ENCODE measurements around the gene WNK4.

WNK4 gene

GRCh38 chr17:42798011-42798382, 17.6 kb downstream of the WNK4 start:
- no peak overlapping the region for H3K27ac ChIP-seq (ENCODE audit: low read depth, low read length, severe bottlenecking)
- peaks cover 28% of the 10 kb centered on the region for H3K36me3 ChIP-seq (ENCODE audit: control insufficient read depth, insufficient read depth, low read length)
- H3K9me3 ChIP-seq (ENCODE audit: control insufficient read depth, low read length), result no peaks in the 10 kb centered on the region
- peak overlapping the region; percentile 84 for H3K4me3 ChIP-seq (ENCODE audit: extremely low read depth, insufficient read depth, low read length, poor library complexity, severe bottlenecking)
- H3K4me1 ChIP-seq (ENCODE audit: control insufficient read depth, insufficient read depth, low read length, poor library complexity, severe bottlenecking), result peaks cover 5% of the 10 kb centered on the region
- 66 to 80% methylated on average over 4 of the region's 10 CpGs for WGBS, 2 experiments (ENCODE audit: insufficient coverage in 2 of 2)

- no peaks in the 10 kb centered on the region for H3K9me3 ChIP-seq (ENCODE audit: control insufficient read depth, low read length)
- H3K4me3 ChIP-seq (ENCODE audit: extremely low read depth, insufficient read depth, low read length, poor library complexity, severe bottlenecking), result peak within 1 kb of the TSS; percentile 84
- peaks cover 28% of the 10 kb centered on the region for H3K36me3 ChIP-seq (ENCODE audit: control insufficient read depth, insufficient read depth, low read length)
- 29 to 32% methylated on average over 56 to 65 of the region's 66 CpGs for WGBS, 2 experiments (ENCODE audit: insufficient coverage in 2 of 2)
- peaks cover 5% of the 10 kb centered on the region for H3K4me1 ChIP-seq (ENCODE audit: control insufficient read depth, insufficient read depth, low read length, poor library complexity, severe bottlenecking)
- no peak within 1 kb of the TSS for H3K27ac ChIP-seq (ENCODE audit: low read depth, low read length, severe bottlenecking)
Observed at GRCh38 chr17:42798383-42799380, 18.3 kb downstream of the WNK4 start, which contains the start of the genes CNTD1 and COA3. TSS of gene CNTD1 (plus strand) at chr17:42798861. CDS start at chr17:42799068, 207 bp downstream. TSS of gene COA3 (minus strand) at chr17:42798704. CDS start at chr17:42798681, 23 bp downstream.

- WGBS, 2 experiments (ENCODE audit: insufficient coverage in 2 of 2), result no CpG with 5 or more reads among the region's 2 CpGs
- H3K4me1 ChIP-seq (ENCODE audit: control insufficient read depth, insufficient read depth, low read length, poor library complexity, severe bottlenecking), result no peaks in the 10 kb centered on the region
- no peaks in the 10 kb centered on the region for H3K9me3 ChIP-seq (ENCODE audit: control insufficient read depth, low read length)
- H3K36me3 ChIP-seq (ENCODE audit: control insufficient read depth, insufficient read depth, low read length), result no peaks in the 10 kb centered on the region
- no peak overlapping the region for H3K27ac ChIP-seq (ENCODE audit: low read depth, low read length, severe bottlenecking)
- no peak overlapping the region for H3K4me3 ChIP-seq (ENCODE audit: extremely low read depth, insufficient read depth, low read length, poor library complexity, severe bottlenecking)
Observed at GRCh38 chr17:42803074-42803883, 22.9 kb downstream of the WNK4 start.

- 100% methylated on average over 1 of the region's 1 CpG; no CpG with 5 or more reads in 1 of the 2 experiments for WGBS, 2 experiments (ENCODE audit: insufficient coverage in 2 of 2)
- H3K27ac ChIP-seq (ENCODE audit: low read depth, low read length, severe bottlenecking), result no peak overlapping the region
- H3K4me3 ChIP-seq (ENCODE audit: extremely low read depth, insufficient read depth, low read length, poor library complexity, severe bottlenecking), result no peak overlapping the region
- H3K36me3 ChIP-seq (ENCODE audit: control insufficient read depth, insufficient read depth, low read length), result peaks cover 7% of the 10 kb centered on the region
- no peaks in the 10 kb centered on the region for H3K9me3 ChIP-seq (ENCODE audit: control insufficient read depth, low read length)
- no peaks in the 10 kb centered on the region for H3K4me1 ChIP-seq (ENCODE audit: control insufficient read depth, insufficient read depth, low read length, poor library complexity, severe bottlenecking)
Observed at GRCh38 chr17:42804918-42805367, 24.5 kb downstream of the WNK4 start.

GRCh38 chr17:42806249-42806648, 25.8 kb downstream of the WNK4 start:
- Histone ChIP-seq H3K4me1 (ENCODE audit: control insufficient read depth, insufficient read depth, low read length, poor library complexity, severe bottlenecking) (no peaks in the 10 kb centered on the region), H3K4me3 (ENCODE audit: extremely low read depth, insufficient read depth, low read length, poor library complexity, severe bottlenecking) (no peak overlapping the region), H3K36me3 (ENCODE audit: control insufficient read depth, insufficient read depth, low read length) (peaks cover 15% of the 10 kb centered on the region), H3K27ac (ENCODE audit: low read depth, low read length, severe bottlenecking) (no peak overlapping the region), H3K9me3 (ENCODE audit: control insufficient read depth, low read length) (no peaks in the 10 kb centered on the region)
- WGBS, 2 experiments (ENCODE audit: insufficient coverage in 2 of 2), result 100% methylated on average over 1 of the region's 1 CpG

- WGBS, 2 experiments (ENCODE audit: insufficient coverage in 2 of 2), result 83 to 100% methylated on average over 2 of the region's 3 CpGs
- no peak overlapping the region for H3K4me3 ChIP-seq (ENCODE audit: extremely low read depth, insufficient read depth, low read length, poor library complexity, severe bottlenecking)
- no peaks in the 10 kb centered on the region for H3K4me1 ChIP-seq (ENCODE audit: control insufficient read depth, insufficient read depth, low read length, poor library complexity, severe bottlenecking)
- no peaks in the 10 kb centered on the region for H3K9me3 ChIP-seq (ENCODE audit: control insufficient read depth, low read length)
- H3K27ac ChIP-seq (ENCODE audit: low read depth, low read length, severe bottlenecking), result no peak overlapping the region
- peaks cover 33% of the 10 kb centered on the region for H3K36me3 ChIP-seq (ENCODE audit: control insufficient read depth, insufficient read depth, low read length)
Observed at GRCh38 chr17:42809250-42809649, 28.8 kb downstream of the WNK4 start.

GRCh38 chr17:42814633-42815399, 34.4 kb downstream of the WNK4 start:
- H3K9me3 ChIP-seq (ENCODE audit: control insufficient read depth, low read length), result no peaks in the 10 kb centered on the region
- peaks cover 3% of the 10 kb centered on the region for H3K4me1 ChIP-seq (ENCODE audit: control insufficient read depth, insufficient read depth, low read length, poor library complexity, severe bottlenecking)
- no peak overlapping the region for H3K4me3 ChIP-seq (ENCODE audit: extremely low read depth, insufficient read depth, low read length, poor library complexity, severe bottlenecking)
- no peak overlapping the region for H3K27ac ChIP-seq (ENCODE audit: low read depth, low read length, severe bottlenecking)
- H3K36me3 ChIP-seq (ENCODE audit: control insufficient read depth, insufficient read depth, low read length), result peaks cover 81% of the 10 kb centered on the region
- 94 to 97% methylated on average over 8 of the region's 8 CpGs for WGBS, 2 experiments (ENCODE audit: insufficient coverage in 2 of 2)

GRCh38 chr17:42817866-42818265, 37.5 kb downstream of the WNK4 start:
- H3K9me3 ChIP-seq (ENCODE audit: control insufficient read depth, low read length), result no peaks in the 10 kb centered on the region
- 88% methylated on average over 1 of the region's 1 CpG for WGBS, 2 experiments (ENCODE audit: insufficient coverage in 2 of 2)
- H3K4me3 ChIP-seq (ENCODE audit: extremely low read depth, insufficient read depth, low read length, poor library complexity, severe bottlenecking), result no peak overlapping the region
- peaks cover 7% of the 10 kb centered on the region for H3K4me1 ChIP-seq (ENCODE audit: control insufficient read depth, insufficient read depth, low read length, poor library complexity, severe bottlenecking)
- H3K27ac ChIP-seq (ENCODE audit: low read depth, low read length, severe bottlenecking), result no peak overlapping the region
- peaks cover 94% of the 10 kb centered on the region for H3K36me3 ChIP-seq (ENCODE audit: control insufficient read depth, insufficient read depth, low read length)

GRCh38 chr17:42818379-42818778, 38.0 kb downstream of the WNK4 start:
- Histone ChIP-seq H3K36me3 (ENCODE audit: control insufficient read depth, insufficient read depth, low read length) (peaks cover 92% of the 10 kb centered on the region), H3K4me1 (ENCODE audit: control insufficient read depth, insufficient read depth, low read length, poor library complexity, severe bottlenecking) (peaks cover 10% of the 10 kb centered on the region), H3K27ac (ENCODE audit: low read depth, low read length, severe bottlenecking) (no peak overlapping the region), H3K4me3 (ENCODE audit: extremely low read depth, insufficient read depth, low read length, poor library complexity, severe bottlenecking) (no peak overlapping the region), H3K9me3 (ENCODE audit: control insufficient read depth, low read length) (no peaks in the 10 kb centered on the region)
- 90 to 96% methylated on average over 5 of the region's 5 CpGs for WGBS, 2 experiments (ENCODE audit: insufficient coverage in 2 of 2)

- H3K4me1 ChIP-seq (ENCODE audit: control insufficient read depth, insufficient read depth, low read length, poor library complexity, severe bottlenecking), result peaks cover 10% of the 10 kb centered on the region
- H3K4me3 ChIP-seq (ENCODE audit: extremely low read depth, insufficient read depth, low read length, poor library complexity, severe bottlenecking), result no peak overlapping the region
- WGBS, 2 experiments (ENCODE audit: insufficient coverage in 2 of 2), result 0 to 13% methylated on average over 1 of the region's 2 CpGs
- H3K27ac ChIP-seq (ENCODE audit: low read depth, low read length, severe bottlenecking), result no peak overlapping the region
- H3K9me3 ChIP-seq (ENCODE audit: control insufficient read depth, low read length), result no peaks in the 10 kb centered on the region
- peaks cover 75% of the 10 kb centered on the region for H3K36me3 ChIP-seq (ENCODE audit: control insufficient read depth, insufficient read depth, low read length)
Observed at GRCh38 chr17:42819939-42820535, 39.6 kb downstream of the WNK4 start.

All from mesodermal cell (in vitro differentiated cells).